Tibial nerve (tissue), 4 donors: ENCODE results near the gene KIRREL2. TPM values are rescaled to one million over a fixed set of nuclear protein-coding genes. Genes with fewer than 3 reads are reported as not detected.

Experiments
- DNase-seq, 2 donors: peaks; one replicate each; pipeline ENCODE4 v3.0.0-alpha.2; 2019; ENCODE audit warnings: low spot score in 2 of 2
- H3K27ac ChIP-seq, 4 donors: fragments of 200-600 bp; sonication (generic) in 3 of 4; one replicate each; pipeline ENCODE4 v1.5.1; 2017 to 2019; ENCODE audit warnings: mild to moderate bottlenecking in 1 of 4
- H3K27me3 ChIP-seq, 2 donors: fragments of 200-600 bp; sonication (generic) in 1 of 2; one replicate each; pipeline versions ENCODE4 v1.5.1 to v1.6.0; 2017 to 2019
- H3K36me3 ChIP-seq, 3 donors: fragments of 200-600 bp; sonication (generic); one replicate each; pipeline ENCODE4 v1.5.1; 2018 to 2019
- H3K4me1 ChIP-seq, 4 donors: fragments of 200-600 bp; sonication (generic) in 3 of 4; one replicate each; pipeline ENCODE4 v1.5.1; 2017 to 2019
- H3K4me3 ChIP-seq, 4 donors: fragments of 200-600 bp; sonication (generic) in 3 of 4; one replicate each; pipeline ENCODE4 v1.5.1; 2017 to 2019; ENCODE audit warnings: mild to moderate bottlenecking in 1 of 4, moderate library complexity in 1 of 4
- H3K9me3 ChIP-seq, 4 donors: fragments of 200-600 bp; sonication (generic) in 3 of 4; one replicate each; pipeline ENCODE4 v1.5.1; 2017 to 2019
- CTCF ChIP-seq, 5 experiments: fragments of 200-600 bp in 3 of 5; fragments of 450-650 bp in 2 of 5; sonication (generic) in 3 of 5; IDR thresholded peaks; one replicate each; pipeline ENCODE4 v1.5.1; 2016 to 2019; ENCODE audit warnings: antibody characterized with exemption in 5 of 5, mild to moderate bottlenecking in 3 of 5, moderate library complexity in 2 of 5
- EP300 ChIP-seq, 2 donors: sonication (generic); formaldehyde crosslinking; IDR thresholded peaks; one replicate each; pipeline ENCODE4 v1.6.1; 2017; ENCODE audit warnings: antibody characterized with exemption in 2 of 2, mild to moderate bottlenecking in 1 of 2
- POLR2A ChIP-seq, 2 donors: fragments of 450-650 bp; IDR thresholded peaks; one replicate each; pipeline ENCODE4 v1.6.1; 2017; ENCODE audit warnings: antibody characterized with exemption in 2 of 2, mild to moderate bottlenecking in 2 of 2, moderate library complexity in 2 of 2
- WGBS, 2 donors: methylation state at CpG; one replicate each; pipeline ENCODE4 v1.1.5; 2018; 5-methylcytosine and 5-hydroxymethylcytosine counted together
- total RNA-seq, 4 donors: library from RNA; depleted of rRNA; stranded (reverse); fragments of >200 nt; gene quantifications; one replicate each; pipeline ENCODE4 v1.1.0, GENCODE V29; 2016

The KIRREL2 gene
- total RNA-seq, 4 donors from 2014 or later: 0.44 TPM; not detected in 3

GRCh38 chr19:35862528-35862927 lies 5.8 kb downstream of the KIRREL2 start:
- peaks cover 0 to 16% (median 0%) of the 10 kb centered on the region in 4 donors for H3K9me3 ChIP-seq
- 43 to 47% methylated on average over 14 of the region's 14 CpGs for WGBS, 2 donors
- H3K4me1 ChIP-seq: peaks cover 0 to 13% (median 0%) of the 10 kb centered on the region in 4 donors
- no peak overlapping the region for H3K27ac ChIP-seq
- no peak for DNase-seq
- TF ChIP-seq POLR2A (IDR thresholded peaks at IDR 0.05): no peak
- no peak for TF ChIP-seq CTCF (IDR thresholded peaks at IDR 0.05)
- no peak for TF ChIP-seq EP300 (IDR thresholded peaks at IDR 0.05)
- peaks cover 0 to 75% of the 10 kb centered on the region in 2 donors for H3K27me3 ChIP-seq
- H3K4me3 ChIP-seq: no peak overlapping the region
- H3K36me3 ChIP-seq: no peaks in the 10 kb centered on the region

- WGBS, 2 donors: 87 to 88% methylated on average over 5 of the region's 5 CpGs
- H3K4me1 ChIP-seq: peaks cover 0 to 15% (median under 1%) of the 10 kb centered on the region in 4 donors
- peaks cover 0 to 75% of the 10 kb centered on the region in 2 donors for H3K27me3 ChIP-seq
- DNase-seq: no peak
- H3K36me3 ChIP-seq: no peaks in the 10 kb centered on the region
- H3K9me3 ChIP-seq: peaks cover 0 to 16% (median 0%) of the 10 kb centered on the region in 4 donors
- no peak overlapping the region for H3K27ac ChIP-seq
- TF ChIP-seq EP300 (IDR thresholded peaks at IDR 0.05): no peak
- no peak for TF ChIP-seq CTCF (IDR thresholded peaks at IDR 0.05)
- TF ChIP-seq POLR2A (IDR thresholded peaks at IDR 0.05): no peak
- no peak overlapping the region for H3K4me3 ChIP-seq
These were observed 6.3 kb downstream of the KIRREL2 start for GRCh38 chr19:35863018-35863417.

- Histone ChIP-seq H3K4me1 (peaks cover 0 to 29% (median 17%) of the 10 kb centered on the region in 4 donors), H3K9me3 (no peaks in the 10 kb centered on the region), H3K4me3 (peak within 1 kb of the TSS; percentile 31 to 58 (median 36)), H3K27me3 (peaks cover 0 to 70% of the 10 kb centered on the region in 2 donors), H3K36me3 (no peaks in the 10 kb centered on the region), H3K27ac (peak within 1 kb of the TSS in 1 of 4 donors; percentile 61)
- DNase-seq: no peak
- TF ChIP-seq CTCF (IDR thresholded peaks at IDR 0.05): no peak
- TF ChIP-seq EP300 (IDR thresholded peaks at IDR 0.05): no peak
- TF ChIP-seq POLR2A (IDR thresholded peaks at IDR 0.05): no peak
- 0 to 1% methylated on average over 17 to 35 of the region's 60 CpGs for WGBS, 2 donors
These were observed 11.6 kb downstream of the KIRREL2 start, which contains the start of gene APLP1 for GRCh38 chr19:35868172-35868822. APLP1 (plus strand) TSS chr19:35868574; CDS start chr19:35868637, 63 bp downstream.

GRCh38 chr19:35868823-35869326 lies 12.2 kb downstream of the KIRREL2 start:
- peaks cover 0 to 65% of the 10 kb centered on the region in 2 donors for H3K27me3 ChIP-seq
- peak overlapping the region; percentile 31 to 58 (median 36) for H3K4me3 ChIP-seq
- no peaks in the 10 kb centered on the region for H3K36me3 ChIP-seq
- no peaks in the 10 kb centered on the region for H3K9me3 ChIP-seq
- peak overlapping the region in 1 of 4 donors; percentile 61 for H3K27ac ChIP-seq
- WGBS, 2 donors: 0% methylated on average over 3 to 6 of the region's 15 CpGs
- no peak for DNase-seq
- TF ChIP-seq EP300 (IDR thresholded peaks at IDR 0.05): no peak
- TF ChIP-seq POLR2A (IDR thresholded peaks at IDR 0.05): no peak
- TF ChIP-seq CTCF (IDR thresholded peaks at IDR 0.05): no peak
- peaks cover 0 to 29% (median 17%) of the 10 kb centered on the region in 4 donors for H3K4me1 ChIP-seq
